Stimulated activated CD8-positive, alpha-beta memory T cell treated with anti-CD3 and anti-CD28 coated beads, Interleukin-4, amount 100 ng/mL, for 48 hours (primary cell): ENCODE measurements around the gene ZBTB32.
A peak's percentile ranks its signal among the peaks of the same experiment; 100 is the strongest.
"Not testable (repeated sequence)": the region's sequence is repeated elsewhere in the genome, so short reads cannot be mapped to it uniquely, and the experiment has no call there.

Source experiments
- DNase-seq: peaks from one replicate; pipeline ENCODE4 v3.0.0-alpha.2; 2020

ZBTB32 gene

GRCh38 chr19:35722461-35722860, 18.1 kb downstream of the ZBTB32 start:
- DNase-seq, result no peak

- no peak for DNase-seq
Observed at GRCh38 chr19:35722897-35723296, 18.5 kb downstream of the ZBTB32 start.

- DNase-seq, result no peak
Observed at GRCh38 chr19:35723671-35724070, 19.3 kb downstream of the ZBTB32 start.

- not testable (repeated sequence) for DNase-seq
Observed at GRCh38 chr19:35724132-35724531, 19.8 kb downstream of the ZBTB32 start.

- DNase-seq, result no peak
Observed at GRCh38 chr19:35724560-35724959, 20.2 kb downstream of the ZBTB32 start.

GRCh38 chr19:35725216-35725861, 21.0 kb downstream of the ZBTB32 start:
- no peak for DNase-seq

GRCh38 chr19:35727053-35727955, 22.9 kb downstream of the ZBTB32 start:
- DNase-seq, result no peak

- no peak for DNase-seq
Observed at GRCh38 chr19:35727956-35728706, 23.8 kb downstream of the ZBTB32 start.

GRCh38 chr19:35729021-35729420, 24.7 kb downstream of the ZBTB32 start:
- DNase-seq, result no peak

- no peak for DNase-seq
Observed at GRCh38 chr19:35729763-35730162, 25.4 kb downstream of the ZBTB32 start.

GRCh38 chr19:35730326-35730725, 26.0 kb downstream of the ZBTB32 start:
- no peak for DNase-seq

GRCh38 chr19:35731353-35731752, 27.0 kb downstream of the ZBTB32 start:
- no peak for DNase-seq

- DNase-seq, result no peak
Observed at GRCh38 chr19:35731779-35732405, 27.5 kb downstream of the ZBTB32 start.

GRCh38 chr19:35732540-35733179, 28.3 kb downstream of the ZBTB32 start:
- DNase-seq, result no peak

GRCh38 chr19:35733180-35734125, 29.1 kb downstream of the ZBTB32 start:
- no peak for DNase-seq

- no peak for DNase-seq
Observed at GRCh38 chr19:35734273-35734672, 29.9 kb downstream of the ZBTB32 start.

- no peak for DNase-seq
Observed at GRCh38 chr19:35734889-35735288, 30.5 kb downstream of the ZBTB32 start.

GRCh38 chr19:35736913-35737886, 32.8 kb downstream of the ZBTB32 start:
- DNase-seq, result peak; percentile 42

GRCh38 chr19:35738021-35738886, 33.9 kb downstream of the ZBTB32 start:
- no peak for DNase-seq
